ENCODE data around the gene MYL10. TPM values are rescaled to one million over a fixed set of nuclear protein-coding genes. Genes with fewer than 3 reads are reported as not detected.

MYL10 gene
- total RNA-seq, 1 experiment from 2014 or later: 0.30 TPM

DNA sequence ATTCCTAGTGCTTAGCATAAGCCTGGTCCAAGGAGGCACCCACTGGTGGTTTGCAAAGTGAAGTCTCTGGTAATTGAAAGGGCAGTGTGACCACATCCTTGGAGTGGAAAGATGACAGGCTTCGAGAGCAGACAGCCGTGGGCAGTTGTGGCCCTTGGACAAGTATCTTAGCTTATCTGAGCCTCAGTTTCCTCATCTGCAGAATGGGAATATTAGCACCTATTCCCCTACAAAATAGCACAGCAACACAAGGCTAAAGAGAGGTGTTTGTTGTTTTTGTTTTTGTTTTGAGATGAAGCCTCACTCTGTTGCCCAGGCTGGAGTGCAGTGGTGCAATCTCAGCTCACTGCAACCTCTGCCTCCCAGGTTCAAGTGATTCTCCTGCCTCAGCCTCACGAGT is 29.3 kb downstream of the MYL10 start:
- ChIA-PET CTCF (no interaction called here), POLR2A (ENCODE audit: low non-redundant PET) (no interaction called here)
- H3K9me3 ChIP-seq (ENCODE audit: low read depth, low read length, poor library complexity, severe bottlenecking): no peaks in the 10 kb centered on the region
- no peak for TF ChIP-seq EZH2 (IDR thresholded peaks at IDR 0.05; ENCODE audit: borderline replicate concordance, low read depth, low read length, poor library complexity, severe bottlenecking)
- TF ChIP-seq, protein P1, sequence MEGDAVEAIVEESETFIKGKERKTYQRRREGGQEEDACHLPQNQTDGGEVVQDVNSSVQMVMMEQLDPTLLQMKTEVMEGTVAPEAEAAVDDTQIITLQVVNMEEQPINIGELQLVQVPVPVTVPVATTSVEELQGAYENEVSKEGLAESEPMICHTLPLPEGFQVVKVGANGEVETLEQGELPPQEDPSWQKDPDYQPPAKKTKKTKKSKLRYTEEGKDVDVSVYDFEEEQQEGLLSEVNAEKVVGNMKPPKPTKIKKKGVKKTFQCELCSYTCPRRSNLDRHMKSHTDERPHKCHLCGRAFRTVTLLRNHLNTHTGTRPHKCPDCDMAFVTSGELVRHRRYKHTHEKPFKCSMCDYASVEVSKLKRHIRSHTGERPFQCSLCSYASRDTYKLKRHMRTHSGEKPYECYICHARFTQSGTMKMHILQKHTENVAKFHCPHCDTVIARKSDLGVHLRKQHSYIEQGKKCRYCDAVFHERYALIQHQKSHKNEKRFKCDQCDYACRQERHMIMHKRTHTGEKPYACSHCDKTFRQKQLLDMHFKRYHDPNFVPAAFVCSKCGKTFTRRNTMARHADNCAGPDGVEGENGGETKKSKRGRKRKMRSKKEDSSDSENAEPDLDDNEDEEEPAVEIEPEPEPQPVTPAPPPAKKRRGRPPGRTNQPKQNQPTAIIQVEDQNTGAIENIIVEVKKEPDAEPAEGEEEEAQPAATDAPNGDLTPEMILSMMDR (conservative IDR thresholded peaks at IDR 0.05; ENCODE audit: low read depth, low read length): no peak
- intact Hi-C loops (cut with micrococcal nuclease; ENCODE audit: unreplicated experiment): loop anchor here (5.0 to 10.0 kb wide), 2 partner anchors 88 to 215 kb away; partner anchors contain the start of gene CUX1
- H3K27ac ChIP-seq (ENCODE audit: low read depth, low read length, poor library complexity, severe bottlenecking): no peak overlapping the region
- no peaks in the 10 kb centered on the region for H3K27me3 ChIP-seq (replicated peaks; ENCODE audit: insufficient read depth, low read depth, low read length, poor library complexity)
- H3K4me1 ChIP-seq (ENCODE audit: insufficient read depth, low read length, poor library complexity, severe bottlenecking): peaks cover 3% of the 10 kb centered on the region
- no TSS peak for BruUV-seq (replicated peaks)
- H3K4me3 ChIP-seq (ENCODE audit: low read depth, low read length, poor library complexity, severe bottlenecking): no peak overlapping the region
- DNase-seq (ENCODE audit: low spot score): no peak
- no peaks in the 10 kb centered on the region for H3K36me3 ChIP-seq (ENCODE audit: insufficient read depth, low read length, poor library complexity, severe bottlenecking)

DNA sequence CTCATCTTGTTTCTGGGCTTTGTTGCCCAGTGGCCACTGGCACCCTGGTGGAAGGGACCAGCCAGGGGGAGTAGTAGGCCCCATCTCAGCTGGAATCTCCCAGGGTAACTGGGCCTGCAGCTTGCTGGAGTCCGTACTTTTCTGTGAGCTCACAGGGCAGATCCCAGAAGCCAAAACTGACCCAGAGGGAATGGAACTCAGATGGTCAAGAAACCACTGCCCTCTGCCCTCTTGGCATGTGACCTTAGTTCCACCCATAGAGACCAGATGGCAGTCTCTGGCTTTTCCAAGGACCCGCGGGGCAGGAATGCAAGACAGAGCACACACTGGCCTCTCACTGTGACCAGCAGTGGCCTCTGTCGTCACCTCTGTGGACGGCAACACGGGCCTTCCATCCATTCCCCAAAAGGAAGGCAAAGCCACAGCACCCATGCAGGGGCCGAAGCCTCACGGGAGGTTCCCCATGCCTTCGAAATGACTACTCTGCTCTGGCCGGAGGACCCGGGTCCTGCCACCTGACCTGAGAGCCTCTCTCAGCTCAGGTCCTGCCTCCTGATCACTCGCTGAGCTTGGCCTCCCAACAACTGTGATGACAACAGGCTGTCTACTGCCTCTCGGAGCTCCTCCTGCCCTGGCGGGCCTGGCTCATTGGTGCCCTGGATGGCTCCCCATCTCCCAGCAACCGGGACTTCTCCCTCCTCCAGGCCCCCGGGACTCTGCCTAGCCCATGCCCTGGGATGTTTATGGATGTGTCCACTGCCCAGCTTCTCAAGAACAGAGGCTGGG is 29.9 kb downstream of the MYL10 start:
- BruUV-seq (replicated peaks): no TSS peak
- intact Hi-C loops (cut with micrococcal nuclease; ENCODE audit: unreplicated experiment): no loop called here
- POLR2A ChIA-PET (ENCODE audit: low non-redundant PET): no interaction called here

DNA sequence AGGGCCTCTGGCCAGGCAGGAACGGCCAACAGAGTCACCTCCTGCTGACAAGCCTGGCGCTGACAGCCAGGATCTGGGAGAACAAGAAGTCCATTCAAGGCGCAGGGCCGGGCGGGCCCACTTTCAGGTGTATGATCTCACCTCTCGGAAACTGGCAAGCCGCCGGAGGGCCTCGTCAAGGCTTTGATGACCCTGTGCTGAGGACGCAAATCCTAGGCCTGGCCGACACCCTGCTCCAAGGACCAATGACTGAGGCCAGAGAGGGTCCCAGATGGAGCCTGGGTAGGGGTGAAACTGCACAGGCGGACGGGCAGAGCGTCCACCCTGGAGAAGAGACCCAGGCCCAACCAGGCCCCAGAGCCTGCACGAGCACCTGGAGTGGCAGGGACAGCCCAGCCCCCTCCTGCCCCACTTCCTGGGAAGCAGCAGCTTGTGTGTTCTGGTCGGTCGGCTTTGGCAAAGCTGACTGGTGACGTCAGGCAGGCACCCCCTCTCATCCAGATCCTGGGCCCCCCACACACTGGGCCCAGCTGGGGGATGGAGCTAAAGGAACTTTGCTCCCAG is 30.6 kb downstream of the MYL10 start:
- DNase-seq (ENCODE audit: low spot score): no peak
- intact Hi-C loops (cut with micrococcal nuclease; ENCODE audit: unreplicated experiment): no loop called here
- no peak overlapping the region for H3K27ac ChIP-seq (ENCODE audit: low read depth, low read length, poor library complexity, severe bottlenecking)
- H3K4me1 ChIP-seq (ENCODE audit: insufficient read depth, low read length, poor library complexity, severe bottlenecking): peaks cover 3% of the 10 kb centered on the region
- TF ChIP-seq, protein P1 (conservative IDR thresholded peaks at IDR 0.05; ENCODE audit: low read depth, low read length): no peak
- no peak for TF ChIP-seq EZH2 (IDR thresholded peaks at IDR 0.05; ENCODE audit: borderline replicate concordance, low read depth, low read length, poor library complexity, severe bottlenecking)
- no TSS peak for BruUV-seq (replicated peaks)
- H3K4me3 ChIP-seq (ENCODE audit: low read depth, low read length, poor library complexity, severe bottlenecking): no peak overlapping the region
- CTCF ChIA-PET: no interaction called here
- POLR2A ChIA-PET (ENCODE audit: low non-redundant PET): no interaction called here
- no peaks in the 10 kb centered on the region for H3K27me3 ChIP-seq (replicated peaks; ENCODE audit: insufficient read depth, low read depth, low read length, poor library complexity)
- H3K36me3 ChIP-seq (ENCODE audit: insufficient read depth, low read length, poor library complexity, severe bottlenecking): no peaks in the 10 kb centered on the region
- no peaks in the 10 kb centered on the region for H3K9me3 ChIP-seq (ENCODE audit: low read depth, low read length, poor library complexity, severe bottlenecking)

More for the DNA sequence above, 29.9 kb downstream of the MYL10 start:
- CTCF ChIA-PET: no interaction called here
- no peak for DNase-seq (ENCODE audit: low spot score)
- H3K9me3 ChIP-seq (ENCODE audit: low read depth, low read length, poor library complexity, severe bottlenecking): no peaks in the 10 kb centered on the region
- no peak overlapping the region for H3K4me3 ChIP-seq (ENCODE audit: low read depth, low read length, poor library complexity, severe bottlenecking)
- no peaks in the 10 kb centered on the region for H3K36me3 ChIP-seq (ENCODE audit: insufficient read depth, low read length, poor library complexity, severe bottlenecking)
- H3K27ac ChIP-seq (ENCODE audit: low read depth, low read length, poor library complexity, severe bottlenecking): no peak overlapping the region
- H3K4me1 ChIP-seq (ENCODE audit: insufficient read depth, low read length, poor library complexity, severe bottlenecking): peaks cover 3% of the 10 kb centered on the region
- no peaks in the 10 kb centered on the region for H3K27me3 ChIP-seq (replicated peaks; ENCODE audit: insufficient read depth, low read depth, low read length, poor library complexity)
- TF ChIP-seq, protein P1 (conservative IDR thresholded peaks at IDR 0.05; ENCODE audit: low read depth, low read length): no peak
- no peak for TF ChIP-seq EZH2 (IDR thresholded peaks at IDR 0.05; ENCODE audit: borderline replicate concordance, low read depth, low read length, poor library complexity, severe bottlenecking)

All from A673 (cell line).